K562 (cell line): ENCODE data around the gene SPTBN5. TPM values are rescaled to one million over a fixed set of nuclear protein-coding genes. Genes with fewer than 3 reads are reported as not detected.

Experiments used
- ATAC-seq: fragments of 200-7000 bp; cut with Tn5 transposase; 3 replicates; pipeline ENCODE4 v1.9.1; 2020; ENCODE audit warnings: moderate library complexity
- BruUV-seq: library from RNA; stranded (reverse); fragments of 400-500 nt; replicated peaks from 2 replicates; lab custom pipeline; 2021; lab: Mats Ljungman, UMichigan
- CTCF ChIA-PET: fragments of 300-600 bp; formaldehyde crosslinking; extraction: SDS; loops from one replicate; lab custom pipeline; 2021; ENCODE audit warnings: low intra/inter-chr PET ratio; lab: Yijun Ruan, JAX
- POLR2A ChIA-PET: fragments of 300-600, 350-650 bp; sonication (Branson Sonifier 250); formaldehyde crosslinking; extraction: SDS; loops from one replicate; lab custom pipeline; 2021; ENCODE audit warnings: antibody characterized with exemption, inconsistent platforms; lab: Yijun Ruan, JAX
- DNase-seq, 4 experiments: peaks; one replicate each; pipeline versions ENCODE4 v3.0.0 to v3.0.0-alpha.2; 2011 to 2018; ENCODE audit warnings: low spot score in 3 of 4, mixed read lengths in 3 of 4; ENCODE audit errors: extremely low read depth in 1 of 4
- FAIRE-seq: peaks from 2 replicates; lab custom pipeline; 2011; peaks lifted over from hg19 to GRCh38; lab: Jason Lieb, UNC
- H2AFZ ChIP-seq: 2 replicates; pipeline ENCODE4 v1.6.0; 2011; ENCODE audit warnings: low read depth, low read length, control low read depth, inconsistent platforms
- H3K27ac ChIP-seq: fragments of 200-600 bp; 3 replicates; pipeline ENCODE4 v1.8.0; 2011; ENCODE audit warnings: low read depth, mild to moderate bottlenecking, control low read depth, inconsistent platforms, low read length, moderate library complexity, mixed read lengths; ENCODE audit errors: extremely low read depth
- H3K27me3 ChIP-seq, 2 experiments: fragments of 300-600 bp in 1 of 2; 2 replicates in 1 of 2; 3 replicates in 1 of 2; pipeline versions ENCODE4 v1.6.0 to v1.8.0; 2011; ENCODE audit warnings: inconsistent platforms in 2 of 2, low read length in 2 of 2, mild to moderate bottlenecking in 1 of 2, mixed read lengths in 1 of 2, moderate library complexity in 1 of 2; ENCODE audit not compliant: control insufficient read depth in 2 of 2, insufficient read depth in 2 of 2
- H3K36me3 ChIP-seq: fragments of 300-600 bp; 3 replicates; pipeline ENCODE4 v1.8.0; 2011; ENCODE audit warnings: mild to moderate bottlenecking, low read length, inconsistent platforms; ENCODE audit not compliant: control insufficient read depth, insufficient read depth
- H3K4me1 ChIP-seq, 2 experiments: fragments of 200-600 bp in 1 of 2; replicated peaks in 1 of 2; 2 replicates in 1 of 2; 3 replicates in 1 of 2; pipeline versions ENCODE4 v1.5.1 to v1.8.0; 2011; ENCODE audit warnings: inconsistent platforms in 2 of 2, low read length in 2 of 2, mild to moderate bottlenecking in 1 of 2, mixed read lengths in 1 of 2, moderate library complexity in 1 of 2; ENCODE audit not compliant: control insufficient read depth in 2 of 2, insufficient read depth in 2 of 2
- H3K4me2 ChIP-seq: 2 replicates; pipeline ENCODE4 v1.6.1; 2011; ENCODE audit warnings: low read length, control low read depth, inconsistent platforms, mixed read lengths; ENCODE audit not compliant: insufficient read depth
- H3K4me3 ChIP-seq: fragments of 200-600 bp; sonication (generic), shearing (Covaris generic); 2 replicates; pipeline ENCODE4 v1.5.1; 2016; ENCODE audit warnings: control low read depth, inconsistent platforms
- H3K79me2 ChIP-seq: fragments of 200-600 bp; 3 replicates; pipeline ENCODE4 v1.8.0; 2011; ENCODE audit warnings: low read length, inconsistent platforms; ENCODE audit not compliant: control insufficient read depth, insufficient read depth
- H3K9ac ChIP-seq, 2 experiments: 2 replicates each; pipeline versions ENCODE4 v1.6.0 to v1.6.1; 2011; ENCODE audit warnings: low read depth in 2 of 2, low read length in 2 of 2, control low read depth in 1 of 2, inconsistent platforms in 1 of 2, mild to moderate bottlenecking in 1 of 2, mixed read lengths in 1 of 2; ENCODE audit not compliant: insufficient read depth in 1 of 2
- H3K9me1 ChIP-seq: one replicate; pipeline ENCODE4 v1.6.0; 2011; ENCODE audit warnings: inconsistent platforms, mild to moderate bottlenecking, low read length, moderate library complexity; ENCODE audit not compliant: control insufficient read depth, insufficient read depth
- H3K9me3 ChIP-seq: replicated peaks from 2 replicates; pipeline ENCODE4 v1.5.1; 2011; ENCODE audit warnings: low read depth, low read length, inconsistent platforms; ENCODE audit not compliant: control insufficient read depth, insufficient read depth
- H4K20me1 ChIP-seq: replicated peaks from 2 replicates; pipeline ENCODE4 v1.6.1; 2011; ENCODE audit warnings: low read length, inconsistent platforms, mixed read lengths; ENCODE audit not compliant: control insufficient read depth, insufficient read depth
- FOXP4 ChIP-seq: sonication (generic); formaldehyde crosslinking; IDR thresholded peaks from 2 replicates; pipeline ENCODE4 v1.8.0; 2022; ENCODE audit warnings: mild to moderate bottlenecking, missing genetic modification reagents, borderline replicate concordance
- SPI1 ChIP-seq: IDR thresholded peaks from 2 replicates; pipeline ENCODE4 v1.6.1; 2011; ENCODE audit warnings: low read depth, low read length, control low read depth, borderline replicate concordance
- TRIM24 ChIP-seq, 2 experiments: fragments of 450-650 bp; IDR thresholded peaks; 2 replicates each; pipeline ENCODE4 v1.6.1; 2016
- ZBTB17 ChIP-seq: fragments of 450-650 bp; formaldehyde crosslinking; IDR thresholded peaks from 2 replicates; pipeline ENCODE4 v1.4.0; 2020; ENCODE audit warnings: mild to moderate bottlenecking
- WGBS: fragments of 100-300 bp; shearing (Covaris generic); methylation state at CpG from one replicate; pipeline ENCODE4 v1.1.6; 2016; ENCODE audit warnings: low coverage, mixed read lengths; ENCODE audit not compliant: insufficient coverage; ENCODE audit errors: missing lambda C conversion rate; 5-methylcytosine and 5-hydroxymethylcytosine counted together
- in situ Hi-C: fragments of 300-500 bp; cut with MboI; formaldehyde crosslinking; loops from 4 replicates; pipeline ENCODE4 v1.15.0; 2018; ENCODE audit warnings: inconsistent platforms, mixed read lengths
- intact Hi-C: fragments of 100-400 bp; cut with micrococcal nuclease; formaldehyde crosslinking; loops from 2 replicates; pipeline ENCODE4 v1.14.2; 2022
- polyA plus RNA-seq, 8 experiments: library from polyadenylated mRNA; depleted of rRNA in 4 of 8; stranded (reverse) in 5 of 8; unstranded in 3 of 8; fragments of >200 nt; fragmentation: Nextera tagmentation in 2 of 8; fragmentation: Illumina TruSeq in 1 of 8; extraction: Ambion mirVana in 2 of 8; extraction: Trizol in 1 of 8; gene quantifications; 2 replicates each; pipeline versions ENCODE4 v1.2.1 to v1.2.3, GENCODE V29; 2011 to 2014; ENCODE audit warnings: inconsistent platforms in 1 of 8, missing spikeins in 1 of 8
- total RNA-seq, 7 experiments: library from RNA; depleted of rRNA in 6 of 7; stranded (reverse); fragments of >200 nt in 6 of 7; fragmentation: Illumina TruSeq in 2 of 7; extraction: Trizol in 2 of 7; gene quantifications; 2 replicates each; pipeline versions ENCODE4 v1.2.1 to v1.2.3, GENCODE V29; 2011 to 2021; ENCODE audit warnings: low replicate concordance in 1 of 7

SPTBN5 gene
- total and polyA plus RNA-seq, 9 of the 15 experiments (the other 6 are each of a cell fraction or from before 2014, with no cell fraction given): 0.02 TPM; not detected in 8

DNA sequence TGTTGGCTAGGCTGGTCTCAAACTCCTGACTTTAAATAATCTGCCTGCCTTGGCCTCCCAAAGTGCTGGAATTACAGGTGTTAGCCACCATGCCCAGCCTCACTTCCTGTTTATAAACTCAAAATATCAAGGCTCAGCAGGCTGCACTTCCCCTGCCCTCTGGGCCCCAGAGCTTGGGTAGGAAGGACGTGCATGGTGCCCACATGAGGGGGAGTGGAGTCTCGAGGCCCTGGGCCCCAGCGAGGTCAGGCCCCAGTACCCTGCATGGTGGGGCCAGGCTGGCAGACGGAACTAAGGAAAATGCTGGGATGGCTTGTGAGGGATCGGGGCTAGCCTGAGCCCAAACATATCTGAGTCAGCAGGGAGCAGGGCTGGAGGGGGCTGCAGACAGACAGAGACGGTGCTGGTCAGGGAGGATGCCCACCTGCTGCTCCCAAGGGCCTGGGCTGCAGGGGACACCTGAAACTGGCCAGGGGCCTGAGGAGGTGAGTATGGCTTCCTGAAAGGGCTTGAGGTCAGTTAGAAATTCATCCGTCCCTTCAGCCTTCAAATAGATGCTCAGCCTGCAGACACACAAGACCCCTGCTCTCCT is 5.1 kb downstream of the SPTBN5 start:
- intact Hi-C loops: no loop called here
- H3K9me3 ChIP-seq: no peaks in the 10 kb centered on the region
- H3K9me1 ChIP-seq: peaks cover 3% of the 10 kb centered on the region
- no peak for TF ChIP-seq TRIM24 (IDR thresholded peaks at IDR 0.05)
- no peak for TF ChIP-seq FOXP4 (CRISPR knock-in tag)
- TF ChIP-seq SPI1: peak; percentile 43; the same call in 1 of the 2 replicates
- TF ChIP-seq ZBTB17 (CRISPR knock-in tag): no peak
- H3K36me3 ChIP-seq: no peaks in the 10 kb centered on the region
- no peak overlapping the region for H3K27ac ChIP-seq
- H3K4me1 ChIP-seq: peaks cover 0 to 20% of the 10 kb centered on the region in 2 experiments; a peak in 1 of 5 replicates
- no peak overlapping the region for H2AFZ ChIP-seq
- in situ Hi-C loops: no loop called here
- 5% methylated on average over 7 of the region's 7 CpGs for WGBS
- H4K20me1 ChIP-seq: peaks cover 5% of the 10 kb centered on the region; the same call in 1 of the 2 replicates
- no peak overlapping the region for H3K9ac ChIP-seq
- POLR2A ChIA-PET: no interaction called here
- DNase-seq (no peak), ATAC-seq (no peak), FAIRE-seq (no peak)
- no peak overlapping the region for H3K4me2 ChIP-seq
- no peak overlapping the region for H3K4me3 ChIP-seq
- BruUV-seq: no TSS peak
- CTCF ChIA-PET: no interaction called here
- peaks cover 23 to 69% of the 10 kb centered on the region in 2 experiments; a peak in 3 of 5 replicates for H3K27me3 ChIP-seq
- no peaks in the 10 kb centered on the region for H3K79me2 ChIP-seq
